Inflammatory macrophage treated with lipopolysaccharide for 4 hours (primary cell): ENCODE results near the gene RILPL1.
"Not testable (repeated sequence)": the region's sequence is repeated elsewhere in the genome, so short reads cannot be mapped to it uniquely, and the experiment has no call there.

Experiments
- DNase-seq: peaks from one replicate; pipeline ENCODE4 v3.0.0-alpha.2; 2020

The RILPL1 gene

GRCh38 chr12:123491481-123491880, 42.0 kb downstream of the RILPL1 start:
- DNase-seq: no peak

- DNase-seq: no peak
These were observed 42.5 kb downstream of the RILPL1 start for GRCh38 chr12:123491056-123491455.

GRCh38 chr12:123490089-123490488, 43.4 kb downstream of the RILPL1 start:
- no peak for DNase-seq

GRCh38 chr12:123489580-123489979, 43.9 kb downstream of the RILPL1 start:
- DNase-seq: no peak

- DNase-seq: no peak
These were observed 44.8 kb downstream of the RILPL1 start for GRCh38 chr12:123488539-123489230.

- DNase-seq: no peak
These were observed 46.1 kb downstream of the RILPL1 start for GRCh38 chr12:123487428-123487827.

- DNase-seq: no peak
These were observed 47.8 kb downstream of the RILPL1 start for GRCh38 chr12:123485756-123486155.

GRCh38 chr12:123483602-123484248, 49.8 kb downstream of the RILPL1 start:
- no peak for DNase-seq

- DNase-seq: peak; percentile 45
These were observed 50.6 kb downstream of the RILPL1 start for GRCh38 chr12:123482876-123483275.

- DNase-seq: not testable (repeated sequence)
These were observed 52.3 kb downstream of the RILPL1 start for GRCh38 chr12:123481251-123481650.

GRCh38 chr12:123479442-123480180, 53.9 kb downstream of the RILPL1 start:
- DNase-seq: peak; percentile 21

GRCh38 chr12:123478762-123479161, 54.8 kb downstream of the RILPL1 start:
- DNase-seq: no peak

- DNase-seq: no peak
These were observed 55.5 kb downstream of the RILPL1 start for GRCh38 chr12:123478069-123478468.

GRCh38 chr12:123475246-123475703, 58.2 kb downstream of the RILPL1 start:
- DNase-seq: no peak

- no peak for DNase-seq
These were observed 58.9 kb downstream of the RILPL1 start for GRCh38 chr12:123474485-123475245.

GRCh38 chr12:123472438-123472849, 61.1 kb downstream of the RILPL1 start:
- no peak for DNase-seq

- no peak for DNase-seq
These were observed 62.0 kb downstream of the RILPL1 start for GRCh38 chr12:123471374-123472068.

- no peak for DNase-seq
These were observed 63.5 kb downstream of the RILPL1 start for GRCh38 chr12:123469978-123470377.

GRCh38 chr12:123468786-123469185, 64.7 kb downstream of the RILPL1 start:
- no peak for DNase-seq

GRCh38 chr12:123465084-123465483, 68.4 kb downstream of the RILPL1 start:
- no peak for DNase-seq

- DNase-seq: not testable (repeated sequence)
These were observed 70.3 kb downstream of the RILPL1 start for GRCh38 chr12:123463174-123463573.
